GM15510 (cell line): ENCODE data around the gene ZNF148.

Experiments used
- POLR2A ChIP-seq: IDR thresholded peaks from 3 replicates; pipeline ENCODE4 v1.6.1; 2011; ENCODE audit warnings: borderline replicate concordance; ENCODE audit not compliant: insufficient read length; ENCODE audit errors: extremely low read depth

ZNF148 gene

DNA sequence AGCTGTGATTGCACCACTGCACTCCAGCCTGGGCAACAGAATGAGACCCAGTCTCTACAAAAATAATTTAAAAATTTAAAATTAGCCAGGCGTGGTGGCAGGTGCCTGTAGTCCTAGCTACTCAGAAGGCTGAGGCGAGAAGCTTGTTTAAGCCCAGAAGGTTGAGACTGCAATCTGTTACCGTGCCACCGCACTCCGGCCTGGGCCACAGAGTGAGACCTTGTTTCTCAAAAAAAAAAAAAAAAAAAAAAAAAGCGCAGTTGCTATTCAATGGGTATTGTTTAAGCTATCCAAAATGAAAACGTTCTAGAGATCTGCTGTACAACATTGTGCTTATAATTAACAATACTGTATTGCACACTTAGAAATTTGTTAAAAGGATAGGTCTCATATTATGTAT, 24.0 kb downstream of the ZNF148 start:
- TF ChIP-seq POLR2A: no peak

DNA sequence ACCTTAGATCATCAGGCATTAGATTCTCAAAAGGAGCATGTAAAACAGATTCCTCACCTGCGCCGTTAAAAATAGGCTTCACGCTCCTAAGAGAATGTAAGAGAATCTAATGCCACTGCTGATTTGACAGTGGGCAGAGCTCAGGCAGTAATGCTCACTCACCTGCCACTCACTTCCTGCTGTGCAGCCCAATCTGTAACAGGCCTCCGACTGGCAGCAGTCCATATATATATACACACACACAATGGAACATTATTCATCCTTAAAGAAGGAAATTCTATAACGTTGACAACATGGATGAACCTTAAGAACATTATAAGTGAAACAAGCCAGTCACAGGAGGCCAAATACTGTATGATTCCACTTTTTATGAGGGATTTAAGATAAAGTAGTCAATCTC, 24.5 kb downstream of the ZNF148 start:
- TF ChIP-seq POLR2A: no peak

- TF ChIP-seq POLR2A: no peak
These were observed 25.5 kb downstream of the ZNF148 start for GRCh38 chr3:125349556-125350165.

GRCh38 chr3:125349055-125349454, 26.1 kb downstream of the ZNF148 start:
- TF ChIP-seq POLR2A: no peak

- TF ChIP-seq POLR2A: no peak
These were observed 35.0 kb downstream of the ZNF148 start for GRCh38 chr3:125340121-125340520.

GRCh38 chr3:125337506-125337905, 37.6 kb downstream of the ZNF148 start:
- TF ChIP-seq POLR2A: no peak

DNA sequence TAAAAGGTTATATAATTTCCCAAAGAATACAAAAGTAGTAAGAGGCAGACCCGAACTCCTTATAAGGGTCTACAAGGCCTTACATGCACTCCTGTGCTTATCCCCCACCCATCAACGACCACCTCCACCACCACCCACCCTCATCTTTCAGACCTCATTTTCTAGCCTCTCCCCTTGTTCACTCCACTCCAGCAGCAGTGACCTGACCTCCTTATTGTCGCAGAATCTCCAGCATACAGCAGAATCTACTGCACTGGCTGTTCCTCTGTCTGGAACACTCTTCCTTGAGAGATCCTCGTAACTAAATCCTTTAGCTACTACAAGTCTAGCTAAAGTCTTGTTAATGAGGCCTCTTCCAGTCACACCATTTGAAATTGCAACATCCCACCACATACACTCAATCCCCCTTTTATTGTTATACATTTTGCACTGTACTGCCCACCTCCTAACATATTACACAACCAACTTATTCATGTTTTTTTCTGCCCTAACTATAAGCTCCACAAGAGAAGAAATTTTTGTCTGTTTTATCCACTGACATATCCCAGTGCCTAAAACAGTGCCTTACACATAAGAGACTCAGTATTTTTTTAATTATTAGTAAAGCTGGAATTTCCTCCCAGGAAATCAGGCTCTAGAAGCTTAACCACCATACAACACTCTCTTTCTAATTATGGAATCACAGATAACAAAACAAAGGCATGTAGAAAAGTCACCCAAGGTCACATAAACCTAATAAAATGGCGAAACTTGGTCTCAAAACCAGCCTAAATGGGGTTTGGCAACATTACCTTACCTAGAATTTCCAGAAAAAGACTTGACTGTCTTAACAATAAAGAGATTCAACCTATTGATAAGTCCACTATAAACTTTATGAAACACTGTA, 40.2 kb downstream of the ZNF148 start:
- TF ChIP-seq POLR2A: no peak

DNA sequence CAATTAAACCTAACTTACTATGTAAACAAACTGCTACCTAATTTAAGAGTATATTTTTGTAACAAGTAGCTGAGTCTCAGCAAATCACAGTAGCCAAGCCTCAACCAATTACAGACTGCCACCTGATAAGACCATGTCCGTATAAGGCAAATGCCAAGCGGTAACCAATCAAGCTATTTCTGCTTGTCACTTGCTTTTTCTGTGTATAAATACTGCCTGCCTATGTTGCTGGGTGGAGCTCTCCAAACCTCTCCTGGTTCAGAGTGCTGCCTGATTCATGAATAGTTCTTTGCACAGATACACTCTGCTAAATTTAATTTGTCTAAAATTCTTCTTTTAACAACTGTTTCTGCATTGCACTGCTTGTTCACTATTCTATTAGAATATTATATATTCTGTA, 42.6 kb downstream of the ZNF148 start:
- TF ChIP-seq POLR2A: no peak

- no peak for TF ChIP-seq POLR2A
These were observed 43.9 kb downstream of the ZNF148 start for GRCh38 chr3:125331243-125331642.

DNA sequence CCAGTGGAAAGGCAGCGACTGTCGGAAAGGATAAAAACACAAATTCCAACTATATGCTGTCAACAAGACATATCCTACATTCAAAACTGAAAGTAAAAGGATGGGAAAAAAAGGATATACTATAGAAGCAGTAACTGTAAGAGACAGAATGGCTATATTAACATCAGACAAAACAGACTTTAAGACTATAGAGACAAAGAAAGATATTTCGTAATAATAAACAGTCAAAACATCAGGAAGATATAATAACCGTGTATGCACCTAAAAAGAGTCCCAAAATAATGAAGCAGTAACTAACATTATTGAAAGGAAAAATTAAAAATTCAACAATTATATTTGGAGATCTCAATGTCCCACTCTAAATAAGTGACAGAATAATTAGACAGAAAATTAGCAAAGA, 48.2 kb downstream of the ZNF148 start:
- no peak for TF ChIP-seq POLR2A

- no peak for TF ChIP-seq POLR2A
These were observed 49.4 kb downstream of the ZNF148 start for GRCh38 chr3:125325746-125326145.

DNA sequence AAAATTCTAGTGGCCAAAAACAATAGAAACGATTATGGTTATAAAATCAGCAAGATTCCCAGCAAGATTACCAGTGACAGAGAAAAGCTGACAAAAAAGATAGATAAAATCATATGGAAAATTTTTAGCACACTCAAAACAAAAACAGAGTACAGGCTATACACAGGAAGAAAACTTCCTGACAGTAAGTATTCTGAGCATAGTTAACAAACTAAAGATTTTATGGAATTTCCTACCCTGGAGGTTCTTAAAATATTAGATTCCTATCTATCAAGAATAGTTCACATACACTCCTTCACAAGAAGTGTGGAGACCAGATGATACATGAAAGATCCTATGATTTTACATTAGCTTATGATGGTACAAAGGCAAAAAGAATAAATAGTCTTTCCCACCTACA, 50.8 kb downstream of the ZNF148 start:
- no peak for TF ChIP-seq POLR2A

- TF ChIP-seq POLR2A: no peak
These were observed 52.2 kb downstream of the ZNF148 start for GRCh38 chr3:125322917-125323316.

DNA sequence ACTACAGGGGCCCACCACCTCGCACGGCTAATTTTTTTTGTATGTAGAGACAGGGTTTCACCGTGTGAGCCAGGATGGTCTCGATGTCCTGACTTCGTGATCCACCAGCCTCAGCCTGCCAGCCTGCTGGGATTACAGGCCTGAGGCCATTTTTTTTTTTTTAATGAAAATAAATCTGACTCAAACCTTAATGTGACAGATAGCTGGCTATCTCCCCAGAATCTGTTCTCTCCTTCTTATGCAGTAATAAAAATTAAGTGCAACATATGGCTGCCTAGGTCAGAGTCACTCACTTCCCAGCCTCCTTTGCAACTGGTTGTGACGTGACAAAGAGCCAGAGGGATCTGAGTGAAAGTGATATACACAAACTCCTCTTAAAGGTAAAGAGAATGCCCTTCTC, 53.0 kb downstream of the ZNF148 start:
- no peak for TF ChIP-seq POLR2A

DNA sequence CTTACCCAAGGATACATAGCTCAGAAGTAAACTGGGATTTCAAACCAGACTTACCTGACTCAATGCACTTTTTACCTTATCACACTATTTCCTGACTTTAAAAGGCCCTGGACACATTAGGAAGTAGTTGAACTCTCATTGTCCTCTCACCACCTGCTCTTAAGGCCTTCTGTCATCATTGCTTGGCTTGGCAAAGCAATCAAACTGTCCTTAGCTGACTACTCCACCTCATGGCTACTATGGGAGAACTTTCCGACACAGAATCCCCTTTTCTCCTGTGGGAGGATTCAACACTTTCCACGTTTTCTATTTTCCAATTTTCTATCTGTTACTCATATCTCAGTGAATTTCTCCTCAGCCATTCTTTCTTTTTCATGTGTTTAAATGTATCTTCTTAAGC, 55.4 kb downstream of the ZNF148 start:
- no peak for TF ChIP-seq POLR2A

- TF ChIP-seq POLR2A: no peak
These were observed 56.3 kb downstream of the ZNF148 start for GRCh38 chr3:125318871-125319270.
